ENCODE results near the gene ZSCAN30.

ZSCAN30 gene

GRCh38 chr18:35267161-35267651 lies 22.8 kb downstream of the ZSCAN30 start:
- H3K9me3 ChIP-seq (ENCODE audit: control insufficient read depth, low read length), result peaks cover 60% of the 10 kb centered on the region
- no peak overlapping the region for H2AFZ ChIP-seq (ENCODE audit: low read depth, low read length)
- peak overlapping the region in 1 of 2 experiments; percentile 68 for H3K4me3 ChIP-seq (ENCODE audit: insufficient read depth in 1 of 2, low read depth in 1 of 2, low read length in 2 of 2)
- no peaks in the 10 kb centered on the region for H3K27me3 ChIP-seq (ENCODE audit: control insufficient read depth in 1 of 2, insufficient read depth in 1 of 2, low read length in 2 of 2)
- no peak overlapping the region for H2AK5ac ChIP-seq (ENCODE audit: low read length, severe bottlenecking)
- no peak overlapping the region for H2BK12ac ChIP-seq (ENCODE audit: low read length in 2 of 2)
- no peaks in the 10 kb centered on the region for H3K4me1 ChIP-seq (ENCODE audit: control insufficient read depth, insufficient read depth, low read depth, low read length)
- no peak overlapping the region for H3K4me2 ChIP-seq (ENCODE audit: low read length, poor library complexity, severe bottlenecking)
- DNase-seq, result no peak
- no peak overlapping the region for H3K27ac ChIP-seq (ENCODE audit: low read length, poor library complexity, severe bottlenecking)
- no peak overlapping the region for H2BK5ac ChIP-seq (ENCODE audit: low read depth, low read length, poor library complexity, severe bottlenecking)
- no peak overlapping the region for H3K14ac ChIP-seq (ENCODE audit: low read length in 2 of 2)
- no peak overlapping the region for H3K4ac ChIP-seq (ENCODE audit: low read depth in 1 of 2, low read length in 2 of 2)
- H3K18ac ChIP-seq (ENCODE audit: low read depth in 1 of 2, low read length in 2 of 2), result no peak overlapping the region
- 98% methylated on average over 42 of the region's 48 CpGs for WGBS
- H3K36me3 ChIP-seq (ENCODE audit: control insufficient read depth in 1 of 2, insufficient read depth in 2 of 2, low read depth in 1 of 2, low read length in 2 of 2), result peaks cover 34 to 39% of the 10 kb centered on the region in 2 experiments
- no peak overlapping the region for H4K8ac ChIP-seq (ENCODE audit: low read length)
- H3K79me1 ChIP-seq (replicated peaks; ENCODE audit: low read length, poor library complexity, severe bottlenecking), result peaks cover 23% of the 10 kb centered on the region
- no peak overlapping the region for H3K23ac ChIP-seq (ENCODE audit: low read length in 2 of 2)
- no peak overlapping the region for H4K91ac ChIP-seq (ENCODE audit: low read length)
- no peak overlapping the region for H2BK15ac ChIP-seq (ENCODE audit: low read depth, poor library complexity, severe bottlenecking)
- no peak overlapping the region for H2BK120ac ChIP-seq (ENCODE audit: low read depth, low read length)
- peak overlapping the region; percentile 58 for H3K9ac ChIP-seq (ENCODE audit: low read length)

DNA sequence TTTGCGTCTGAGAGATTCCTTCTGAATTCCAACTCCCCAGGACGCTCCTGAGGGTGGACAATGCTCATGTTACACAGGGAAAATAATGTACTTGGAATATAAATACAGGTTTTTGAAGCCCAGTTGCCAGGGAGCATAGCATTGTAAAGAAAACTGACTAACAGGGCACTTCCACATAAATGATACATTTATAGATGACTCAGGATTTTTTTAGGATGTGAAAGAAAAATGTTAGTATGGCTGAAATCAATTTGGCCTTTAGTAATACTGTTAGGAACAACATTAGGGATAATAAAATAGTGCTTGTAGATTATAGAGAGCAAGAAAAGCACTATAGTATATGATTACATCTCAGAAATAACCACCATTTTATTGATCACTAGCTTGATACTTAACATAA lies 25.6 kb downstream of the ZSCAN30 start:
- H3K27ac ChIP-seq (ENCODE audit: low read length, poor library complexity, severe bottlenecking), result no peak overlapping the region
- no peak overlapping the region for H2BK12ac ChIP-seq (ENCODE audit: low read length in 2 of 2)
- H2AFZ ChIP-seq (ENCODE audit: low read depth, low read length), result no peak overlapping the region
- 77% methylated on average over 2 of the region's 2 CpGs for WGBS
- H3K4ac ChIP-seq (ENCODE audit: low read depth in 1 of 2, low read length in 2 of 2), result no peak overlapping the region
- H2BK15ac ChIP-seq (ENCODE audit: low read depth, poor library complexity, severe bottlenecking), result no peak overlapping the region
- H3K23ac ChIP-seq (ENCODE audit: low read length in 2 of 2), result no peak overlapping the region
- H4K8ac ChIP-seq (ENCODE audit: low read length), result no peak overlapping the region
- peaks cover 19% of the 10 kb centered on the region for H3K79me1 ChIP-seq (replicated peaks; ENCODE audit: low read length, poor library complexity, severe bottlenecking)
- H3K9ac ChIP-seq (ENCODE audit: low read length), result no peak overlapping the region
- H3K14ac ChIP-seq (ENCODE audit: low read length in 2 of 2), result no peak overlapping the region
- no peak overlapping the region for H2BK5ac ChIP-seq (ENCODE audit: low read depth, low read length, poor library complexity, severe bottlenecking)
- H3K9me3 ChIP-seq (ENCODE audit: control insufficient read depth, low read length), result peaks cover 77% of the 10 kb centered on the region
- DNase-seq, result no peak
- H3K18ac ChIP-seq (ENCODE audit: low read depth in 1 of 2, low read length in 2 of 2), result no peak overlapping the region
- H3K4me1 ChIP-seq (ENCODE audit: control insufficient read depth, insufficient read depth, low read depth, low read length), result no peaks in the 10 kb centered on the region
- no peak overlapping the region for H3K4me3 ChIP-seq (ENCODE audit: insufficient read depth in 1 of 2, low read depth in 1 of 2, low read length in 2 of 2)
- no peak overlapping the region for H3K4me2 ChIP-seq (ENCODE audit: low read length, poor library complexity, severe bottlenecking)
- no peak overlapping the region for H2BK120ac ChIP-seq (ENCODE audit: low read depth, low read length)
- no peaks in the 10 kb centered on the region for H3K27me3 ChIP-seq (ENCODE audit: control insufficient read depth in 1 of 2, insufficient read depth in 1 of 2, low read length in 2 of 2)
- no peak overlapping the region for H2AK5ac ChIP-seq (ENCODE audit: low read length, severe bottlenecking)
- peaks cover 31 to 64% of the 10 kb centered on the region in 2 experiments for H3K36me3 ChIP-seq (ENCODE audit: control insufficient read depth in 1 of 2, insufficient read depth in 2 of 2, low read depth in 1 of 2, low read length in 2 of 2)
- H4K91ac ChIP-seq (ENCODE audit: low read length), result no peak overlapping the region

- no peak overlapping the region for H2BK12ac ChIP-seq (ENCODE audit: low read length in 2 of 2)
- H2BK120ac ChIP-seq (ENCODE audit: low read depth, low read length), result no peak overlapping the region
- no peak overlapping the region for H2BK5ac ChIP-seq (ENCODE audit: low read depth, low read length, poor library complexity, severe bottlenecking)
- H3K9me3 ChIP-seq (ENCODE audit: control insufficient read depth, low read length), result peaks cover 96% of the 10 kb centered on the region
- H3K4me1 ChIP-seq (ENCODE audit: control insufficient read depth, insufficient read depth, low read depth, low read length), result no peaks in the 10 kb centered on the region
- H3K79me1 ChIP-seq (replicated peaks; ENCODE audit: low read length, poor library complexity, severe bottlenecking), result no peaks in the 10 kb centered on the region
- no peak overlapping the region for H3K23ac ChIP-seq (ENCODE audit: low read length in 2 of 2)
- H3K27ac ChIP-seq (ENCODE audit: low read length, poor library complexity, severe bottlenecking), result no peak overlapping the region
- H3K4me2 ChIP-seq (ENCODE audit: low read length, poor library complexity, severe bottlenecking), result no peak overlapping the region
- no peak overlapping the region for H2AFZ ChIP-seq (ENCODE audit: low read depth, low read length)
- no peak overlapping the region for H2BK15ac ChIP-seq (ENCODE audit: low read depth, poor library complexity, severe bottlenecking)
- H3K9ac ChIP-seq (ENCODE audit: low read length), result no peak overlapping the region
- no peak overlapping the region for H3K14ac ChIP-seq (ENCODE audit: low read length in 2 of 2)
- H2AK5ac ChIP-seq (ENCODE audit: low read length, severe bottlenecking), result no peak overlapping the region
- peaks cover 17 to 93% of the 10 kb centered on the region in 2 experiments for H3K36me3 ChIP-seq (ENCODE audit: control insufficient read depth in 1 of 2, insufficient read depth in 2 of 2, low read depth in 1 of 2, low read length in 2 of 2)
- WGBS, result 96% methylated on average over 3 of the region's 3 CpGs
- H3K4ac ChIP-seq (ENCODE audit: low read depth in 1 of 2, low read length in 2 of 2), result no peak overlapping the region
- DNase-seq, result no peak
- no peaks in the 10 kb centered on the region for H3K27me3 ChIP-seq (ENCODE audit: control insufficient read depth in 1 of 2, insufficient read depth in 1 of 2, low read length in 2 of 2)
- H4K8ac ChIP-seq (ENCODE audit: low read length), result no peak overlapping the region
- H4K91ac ChIP-seq (ENCODE audit: low read length), result no peak overlapping the region
- H3K4me3 ChIP-seq (ENCODE audit: insufficient read depth in 1 of 2, low read depth in 1 of 2, low read length in 2 of 2), result peak overlapping the region in 1 of 2 experiments; percentile 32
- H3K18ac ChIP-seq (ENCODE audit: low read depth in 1 of 2, low read length in 2 of 2), result no peak overlapping the region
These were observed 33.1 kb downstream of the ZSCAN30 start for GRCh38 chr18:35256947-35257346.

DNA sequence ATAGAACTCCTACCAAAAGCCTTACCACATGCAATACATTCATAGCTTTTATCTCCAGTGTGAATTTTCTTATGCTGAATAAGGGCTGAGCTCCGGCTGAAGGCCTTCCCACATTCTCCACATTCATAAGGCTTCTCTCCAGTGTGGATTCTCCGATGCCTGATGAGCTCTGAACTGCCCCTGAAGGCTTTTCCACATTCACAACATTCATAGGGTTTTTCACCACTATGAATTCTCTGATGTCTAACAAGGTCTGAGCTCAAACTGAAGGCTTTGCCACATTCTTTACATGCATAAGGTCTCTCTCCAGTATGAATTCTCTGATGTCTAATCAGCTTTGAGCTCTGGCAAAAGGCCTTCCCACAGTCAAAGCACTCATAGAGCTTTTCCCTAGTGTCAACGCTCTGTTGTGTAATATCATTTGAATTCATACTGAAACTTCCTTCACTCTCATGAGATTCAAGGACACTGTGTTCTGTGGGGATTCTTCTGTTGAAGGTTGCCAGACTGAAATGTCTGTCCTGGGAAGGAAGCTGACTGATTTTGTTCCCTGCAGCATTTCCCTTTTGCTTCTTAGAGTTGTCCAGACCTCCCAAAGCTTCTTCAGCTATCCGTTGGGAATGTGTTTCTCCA lies 36.3 kb downstream of the ZSCAN30 start:
- no peak overlapping the region for H2BK12ac ChIP-seq (ENCODE audit: low read length in 2 of 2)
- H3K23ac ChIP-seq (ENCODE audit: low read length in 2 of 2), result no peak overlapping the region
- H3K36me3 ChIP-seq (ENCODE audit: control insufficient read depth in 1 of 2, insufficient read depth in 2 of 2, low read depth in 1 of 2, low read length in 2 of 2), result peaks cover 17 to 90% of the 10 kb centered on the region in 2 experiments
- WGBS, result 94% methylated on average over 2 of the region's 4 CpGs
- no peak overlapping the region for H4K91ac ChIP-seq (ENCODE audit: low read length)
- no peak overlapping the region for H3K14ac ChIP-seq (ENCODE audit: low read length in 2 of 2)
- H3K9ac ChIP-seq (ENCODE audit: low read length), result no peak overlapping the region
- no peak overlapping the region for H3K4ac ChIP-seq (ENCODE audit: low read depth in 1 of 2, low read length in 2 of 2)
- H3K4me1 ChIP-seq (ENCODE audit: control insufficient read depth, insufficient read depth, low read depth, low read length), result no peaks in the 10 kb centered on the region
- H3K27me3 ChIP-seq (ENCODE audit: control insufficient read depth in 1 of 2, insufficient read depth in 1 of 2, low read length in 2 of 2), result no peaks in the 10 kb centered on the region
- no peak overlapping the region for H4K8ac ChIP-seq (ENCODE audit: low read length)
- no peak overlapping the region for H2BK5ac ChIP-seq (ENCODE audit: low read depth, low read length, poor library complexity, severe bottlenecking)
- no peak overlapping the region for H3K18ac ChIP-seq (ENCODE audit: low read depth in 1 of 2, low read length in 2 of 2)
- peak overlapping the region in 1 of 2 experiments; percentile 61 for H3K4me3 ChIP-seq (ENCODE audit: insufficient read depth in 1 of 2, low read depth in 1 of 2, low read length in 2 of 2)
- no peak overlapping the region for H2BK120ac ChIP-seq (ENCODE audit: low read depth, low read length)
- H3K27ac ChIP-seq (ENCODE audit: low read length, poor library complexity, severe bottlenecking), result no peak overlapping the region
- no peak overlapping the region for H2AFZ ChIP-seq (ENCODE audit: low read depth, low read length)
- H2BK15ac ChIP-seq (ENCODE audit: low read depth, poor library complexity, severe bottlenecking), result no peak overlapping the region
- no peak for DNase-seq
- H3K4me2 ChIP-seq (ENCODE audit: low read length, poor library complexity, severe bottlenecking), result no peak overlapping the region
- H3K9me3 ChIP-seq (ENCODE audit: control insufficient read depth, low read length), result peaks cover 96% of the 10 kb centered on the region
- no peaks in the 10 kb centered on the region for H3K79me1 ChIP-seq (replicated peaks; ENCODE audit: low read length, poor library complexity, severe bottlenecking)
- H2AK5ac ChIP-seq (ENCODE audit: low read length, severe bottlenecking), result no peak overlapping the region
